AG10803 (cell line): ENCODE data around the gene COL21A1.

Experiments
- DNase-seq: peaks from one replicate; pipeline ENCODE4 v3.0.0; 2010; ENCODE audit warnings: low read depth
- H3K4me3 ChIP-seq: 2 replicates; pipeline ENCODE4 v1.5.1; 2011; ENCODE audit warnings: mild to moderate bottlenecking, low read length, control low read depth
- CTCF ChIP-seq: conservative IDR thresholded peaks from 2 replicates; pipeline ENCODE4 v1.5.1; 2011; ENCODE audit warnings: mild to moderate bottlenecking, low read length, control low read depth, inconsistent platforms

The COL21A1 gene

GRCh38 chr6:56036916-56037600 is 210.3 kb downstream of the COL21A1 start:
- no peak overlapping the region for H3K4me3 ChIP-seq
- no peak for TF ChIP-seq CTCF
- no peak for DNase-seq

- TF ChIP-seq CTCF, result no peak
- H3K4me3 ChIP-seq, result no peak overlapping the region
Measured at GRCh38 chr6:56033401-56033800, 214.0 kb downstream of the COL21A1 start.

GRCh38 chr6:56032715-56033260 is 214.6 kb downstream of the COL21A1 start:
- no peak for TF ChIP-seq CTCF
- DNase-seq, result no peak
- no peak overlapping the region for H3K4me3 ChIP-seq

More at GRCh38 chr6:56033401-56033800, 214.0 kb downstream of the COL21A1 start:
- no peak for DNase-seq

- no peak overlapping the region for H3K4me3 ChIP-seq
- TF ChIP-seq CTCF, result no peak
- no peak for DNase-seq
Measured at GRCh38 chr6:56027865-56028264, 219.5 kb downstream of the COL21A1 start.

GRCh38 chr6:56026455-56027180 is 220.8 kb downstream of the COL21A1 start:
- TF ChIP-seq CTCF, result no peak
- DNase-seq, result no peak
- H3K4me3 ChIP-seq, result no peak overlapping the region

GRCh38 chr6:56025795-56026194 is 221.6 kb downstream of the COL21A1 start:
- no peak for DNase-seq
- TF ChIP-seq CTCF, result no peak
- H3K4me3 ChIP-seq, result no peak overlapping the region

- TF ChIP-seq CTCF, result no peak
- no peak overlapping the region for H3K4me3 ChIP-seq
- no peak for DNase-seq
Measured at GRCh38 chr6:56024931-56025330, 222.4 kb downstream of the COL21A1 start.
